Mesothelial cell of epicardium (in vitro differentiated cells): Measurements from ENCODE around the gene RPRD1A. TPM values are rescaled to one million over a fixed set of nuclear protein-coding genes. Genes with fewer than 3 reads are reported as not detected.

ENCODE experiments used
- DNase-seq, 2 experiments: peaks; one replicate each; pipeline ENCODE4 v3.0.0; 2021; ENCODE audit warnings: low spot score in 2 of 2; ENCODE audit not compliant: unreplicated experiment in 2 of 2
- H3K27ac Mint-ChIP-seq: 2 replicates; pipeline ENCODE4 v1.8.0; 2021; ENCODE audit warnings: mixed read lengths
- H3K27me3 Mint-ChIP-seq: 2 replicates; pipeline ENCODE4 v1.8.0; 2021; ENCODE audit warnings: low read depth, mixed read lengths
- H3K36me3 Mint-ChIP-seq: 2 replicates; pipeline ENCODE4 v1.8.0; 2021; ENCODE audit warnings: mixed read lengths
- H3K4me1 Mint-ChIP-seq: 2 replicates; pipeline ENCODE4 v1.8.0; 2021; ENCODE audit warnings: mixed read lengths
- H3K4me3 Mint-ChIP-seq: 2 replicates; pipeline ENCODE4 v1.8.0; 2021; ENCODE audit warnings: mild to moderate bottlenecking, moderate library complexity, mixed read lengths
- H3K9me3 Mint-ChIP-seq: 2 replicates; pipeline ENCODE4 v1.8.0; 2021; ENCODE audit warnings: mixed read lengths
- CTCF ChIP-seq: fragments of 200-600 bp; sonication (generic); IDR thresholded peaks from one replicate; pipeline ENCODE4 v1.5.0; 2021; ENCODE audit warnings: antibody characterized with exemption; ENCODE audit not compliant: unreplicated experiment
- total RNA-seq: library from RNA; stranded (reverse); gene quantifications from 3 replicates; pipeline ENCODE4 v1.2.1, GENCODE V29; 2021

Gene RPRD1A
- total RNA-seq, 1 donor from 2014 or later = 67.0 TPM

- no peaks in the 10 kb centered on the region for H3K27me3 Mint-ChIP-seq
- H3K27ac Mint-ChIP-seq = no peak overlapping the region
- peaks cover 27% of the 10 kb centered on the region for H3K4me1 Mint-ChIP-seq
- no peak overlapping the region for H3K4me3 Mint-ChIP-seq
- H3K36me3 Mint-ChIP-seq = peaks cover 6% of the 10 kb centered on the region
- no peaks in the 10 kb centered on the region for H3K9me3 Mint-ChIP-seq
- DNase-seq = no peak
- TF ChIP-seq CTCF = no peak
Measured at GRCh38 chr18:36064027-36064808, 3.1 kb downstream of the RPRD1A start.

GRCh38 chr18:36058674-36059073, 8.7 kb downstream of the RPRD1A start:
- Mint-ChIP-seq H3K4me1 (peaks cover 3% of the 10 kb centered on the region), H3K4me3 (no peak overlapping the region), H3K27me3 (no peaks in the 10 kb centered on the region), H3K36me3 (peaks cover 13% of the 10 kb centered on the region), H3K9me3 (peaks cover 3% of the 10 kb centered on the region), H3K27ac (no peak overlapping the region)
- no peak for DNase-seq
- TF ChIP-seq CTCF = no peak

GRCh38 chr18:36051760-36052159, 15.6 kb downstream of the RPRD1A start:
- no peak for TF ChIP-seq CTCF
- no peak overlapping the region for H3K27ac Mint-ChIP-seq
- no peaks in the 10 kb centered on the region for H3K4me1 Mint-ChIP-seq
- peaks cover 60% of the 10 kb centered on the region for H3K36me3 Mint-ChIP-seq
- H3K9me3 Mint-ChIP-seq = peaks cover 46% of the 10 kb centered on the region
- no peak overlapping the region for H3K4me3 Mint-ChIP-seq
- no peak for DNase-seq
- H3K27me3 Mint-ChIP-seq = no peaks in the 10 kb centered on the region

GRCh38 chr18:36050479-36050878, 16.9 kb downstream of the RPRD1A start:
- H3K36me3 Mint-ChIP-seq = peaks cover 63% of the 10 kb centered on the region
- no peak overlapping the region for H3K27ac Mint-ChIP-seq
- H3K9me3 Mint-ChIP-seq = peaks cover 46% of the 10 kb centered on the region
- H3K4me1 Mint-ChIP-seq = no peaks in the 10 kb centered on the region
- H3K27me3 Mint-ChIP-seq = no peaks in the 10 kb centered on the region
- no peak for DNase-seq
- no peak for TF ChIP-seq CTCF
- no peak overlapping the region for H3K4me3 Mint-ChIP-seq

GRCh38 chr18:36047521-36047920, 19.8 kb downstream of the RPRD1A start:
- Mint-ChIP-seq H3K27me3 (no peaks in the 10 kb centered on the region), H3K9me3 (peaks cover 33% of the 10 kb centered on the region), H3K36me3 (peaks cover 41% of the 10 kb centered on the region), H3K27ac (no peak overlapping the region), H3K4me1 (no peaks in the 10 kb centered on the region), H3K4me3 (no peak overlapping the region)
- no peak for DNase-seq
- no peak for TF ChIP-seq CTCF
